ENCODE results near the gene EPHA7.

The EPHA7 gene

DNA sequence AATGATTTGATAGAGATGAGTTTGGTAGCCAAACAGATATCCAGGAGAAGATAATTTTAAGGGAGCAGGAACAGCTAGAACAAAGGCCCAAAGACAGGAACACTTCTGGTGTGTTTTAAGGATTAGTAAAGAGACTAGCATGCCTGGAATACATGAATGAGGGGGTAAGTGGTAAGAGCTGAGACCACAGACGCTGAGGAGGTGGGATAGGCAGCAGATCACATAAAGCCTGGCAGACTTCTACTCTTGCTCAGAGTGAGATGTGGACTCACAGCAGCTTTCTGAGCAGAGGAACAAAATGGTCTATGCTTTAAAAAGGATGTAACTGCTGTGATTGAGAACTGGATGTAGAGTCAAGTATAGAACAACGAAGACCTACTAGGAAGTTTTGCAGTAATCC lies 100.1 kb downstream of the EPHA7 start:
- no peak for DNase-seq

DNA sequence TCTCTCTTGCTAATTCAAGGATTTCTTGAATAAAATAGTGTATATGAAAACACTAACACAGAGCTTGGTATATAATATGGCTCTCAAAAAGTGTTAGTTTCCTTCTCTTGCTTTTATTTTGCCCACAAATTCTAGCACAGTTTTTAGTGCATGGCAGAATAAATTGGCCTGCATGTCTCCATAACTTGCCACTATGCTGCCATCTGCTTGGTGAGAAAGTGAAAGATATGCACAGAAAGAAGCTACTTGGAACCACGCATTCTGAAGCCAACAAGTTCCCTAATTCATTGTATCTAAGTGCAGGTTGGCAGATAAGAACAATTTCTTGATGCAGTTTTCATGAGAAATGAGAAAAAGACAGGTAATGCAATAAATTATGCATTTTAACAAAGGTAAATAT lies 101.2 kb downstream of the EPHA7 start:
- DNase-seq, result no peak

DNA sequence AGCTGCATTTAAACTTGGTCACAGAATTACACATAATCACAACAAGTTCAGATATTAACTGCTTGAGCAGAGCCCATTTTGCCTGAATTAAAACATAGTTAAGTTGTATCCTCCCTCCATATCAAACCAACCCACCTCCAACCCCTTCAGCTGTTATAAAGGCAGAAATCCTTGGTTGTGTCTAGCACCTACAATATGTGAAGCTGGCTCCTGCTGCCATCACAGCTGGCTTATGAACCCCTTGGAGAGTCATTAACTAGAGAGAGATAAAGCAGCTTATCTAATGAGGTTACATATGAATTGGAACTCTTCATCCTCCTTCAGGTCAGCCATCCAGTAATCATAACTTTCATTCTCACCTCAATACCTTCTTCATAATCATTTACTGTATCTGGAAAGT lies 101.8 kb downstream of the EPHA7 start:
- DNase-seq, result no peak

DNA sequence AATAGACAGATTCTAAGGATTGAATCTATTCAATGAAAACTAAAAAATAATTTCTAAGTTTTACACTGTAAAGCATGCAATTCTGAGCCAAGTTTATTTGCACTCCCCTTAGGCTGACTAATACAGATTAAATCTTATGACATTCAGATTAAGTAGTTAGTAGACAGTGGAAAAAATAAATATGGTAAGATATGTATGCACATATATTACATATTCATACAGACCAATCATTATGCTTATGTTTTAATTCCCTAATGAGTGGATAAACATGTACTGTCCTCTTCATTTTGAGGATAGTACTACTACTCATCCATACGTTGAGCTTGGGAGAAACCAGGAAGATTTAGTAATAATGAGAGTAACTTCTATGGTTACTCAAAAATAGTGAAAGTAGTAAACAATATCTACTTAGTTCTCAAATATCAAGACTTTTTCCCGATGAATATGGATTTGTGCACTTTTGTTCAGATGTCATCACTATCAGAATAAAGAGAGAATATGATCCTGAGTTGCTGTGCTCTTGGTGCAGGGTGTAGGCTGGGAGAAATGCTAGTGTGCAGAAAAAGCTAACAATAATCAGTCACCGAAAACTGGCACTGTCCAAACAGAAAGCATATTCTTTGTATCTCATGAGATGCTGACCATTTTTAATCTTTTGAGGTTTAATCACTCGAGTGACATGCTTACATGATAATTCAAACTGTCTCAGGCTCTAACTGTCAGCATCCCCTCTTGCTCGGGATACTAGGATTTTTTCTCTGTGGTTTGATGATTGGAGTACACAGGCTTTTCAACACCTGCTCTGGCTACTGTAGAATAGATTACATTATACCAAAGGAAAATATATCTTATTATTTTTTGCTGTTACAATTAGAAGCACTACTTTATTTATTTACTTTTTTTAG lies 111.6 kb downstream of the EPHA7 start:
- no peak for DNase-seq

DNA sequence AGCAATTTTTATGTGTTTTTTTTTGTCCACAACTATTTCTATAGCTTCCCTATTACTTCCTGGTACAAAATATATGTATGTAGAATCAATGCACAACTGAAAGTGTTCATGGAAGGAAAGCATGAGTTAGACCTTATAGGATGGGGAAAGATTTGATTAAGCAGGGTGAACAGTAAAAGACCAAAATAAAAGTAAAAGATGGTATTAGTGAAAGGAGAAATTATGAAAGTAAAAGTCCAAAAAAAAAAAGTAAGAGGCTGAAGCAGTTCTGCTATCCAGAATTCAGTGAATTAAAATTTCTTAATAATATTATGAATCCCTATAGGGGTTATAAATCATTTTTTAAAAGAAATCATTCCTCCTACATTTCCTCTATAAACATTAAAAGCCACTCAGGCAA lies 114.3 kb downstream of the EPHA7 start:
- DNase-seq, result no peak

DNA sequence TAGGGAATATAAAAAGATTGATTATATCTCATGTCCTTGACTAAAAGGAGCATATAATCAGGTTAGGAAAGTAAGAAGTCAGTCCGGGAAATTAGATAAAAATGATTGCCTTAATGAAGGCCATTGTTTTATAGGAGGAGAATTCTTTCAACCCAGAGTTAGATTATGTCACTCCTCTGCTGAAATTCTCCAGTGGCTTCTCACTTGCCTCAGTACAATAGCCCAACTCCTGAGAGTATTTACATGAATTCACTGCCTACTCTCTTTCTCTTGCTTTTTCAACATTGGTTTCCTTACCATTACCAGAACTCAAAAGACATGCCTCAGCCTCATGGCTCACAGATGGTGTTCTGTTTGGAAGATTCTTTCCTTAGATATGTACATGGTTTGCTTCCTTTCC lies 114.9 kb downstream of the EPHA7 start:
- no peak for DNase-seq

DNA sequence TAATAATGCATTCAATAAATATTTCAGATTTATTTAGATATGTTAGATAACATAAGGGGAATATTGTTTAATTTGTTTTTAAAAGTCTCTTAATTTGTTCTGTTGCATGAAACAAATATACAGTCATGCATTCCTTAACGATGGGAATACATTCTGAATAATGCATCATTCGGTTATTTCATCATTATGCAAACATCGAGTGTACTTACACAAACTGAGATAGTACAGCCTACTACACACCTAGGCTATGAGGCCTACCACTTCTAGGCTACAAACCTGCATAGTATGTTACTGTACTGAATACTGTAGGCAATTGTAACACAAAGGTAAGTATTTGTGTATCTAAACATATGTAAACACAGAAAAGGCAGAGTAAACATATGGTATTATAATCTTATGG lies 118.7 kb downstream of the EPHA7 start:
- no peak for DNase-seq

DNA sequence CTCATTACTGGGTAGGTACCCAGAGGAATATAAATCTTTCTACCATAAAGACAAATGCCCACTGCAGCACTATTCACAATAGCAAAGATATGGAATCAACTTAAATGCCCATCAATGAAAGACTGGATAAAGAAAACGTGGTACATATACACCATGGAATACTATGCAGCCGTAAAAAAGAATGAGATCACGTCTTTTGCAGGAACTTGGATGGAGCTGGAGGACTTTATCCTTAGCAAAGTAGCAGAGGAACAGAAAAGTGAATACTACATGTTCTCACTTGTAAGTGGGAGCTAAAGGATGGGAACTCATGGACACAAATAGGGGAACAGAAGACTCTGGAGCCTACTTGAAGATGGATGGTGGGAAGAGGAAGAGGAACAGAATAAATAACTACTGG lies 119.7 kb downstream of the EPHA7 start:
- DNase-seq, result no peak

DNA sequence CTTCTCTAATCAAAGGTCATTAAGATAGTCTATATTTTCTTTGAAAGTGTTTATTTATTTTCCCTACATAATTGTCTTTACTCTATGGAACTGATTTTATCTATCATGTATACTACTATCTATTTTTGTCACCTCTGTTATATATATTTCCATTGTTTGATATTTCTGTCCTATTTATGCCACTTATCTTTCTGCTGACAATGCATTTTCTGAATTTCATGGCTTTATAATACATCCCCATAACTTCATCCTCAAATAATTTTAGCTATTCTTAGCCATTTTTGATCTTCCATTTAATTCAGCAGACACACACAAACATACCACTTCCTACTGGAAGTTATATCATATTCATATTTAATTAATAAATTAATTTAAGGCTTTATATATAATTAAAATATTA lies 123.7 kb downstream of the EPHA7 start:
- no peak for DNase-seq

DNA sequence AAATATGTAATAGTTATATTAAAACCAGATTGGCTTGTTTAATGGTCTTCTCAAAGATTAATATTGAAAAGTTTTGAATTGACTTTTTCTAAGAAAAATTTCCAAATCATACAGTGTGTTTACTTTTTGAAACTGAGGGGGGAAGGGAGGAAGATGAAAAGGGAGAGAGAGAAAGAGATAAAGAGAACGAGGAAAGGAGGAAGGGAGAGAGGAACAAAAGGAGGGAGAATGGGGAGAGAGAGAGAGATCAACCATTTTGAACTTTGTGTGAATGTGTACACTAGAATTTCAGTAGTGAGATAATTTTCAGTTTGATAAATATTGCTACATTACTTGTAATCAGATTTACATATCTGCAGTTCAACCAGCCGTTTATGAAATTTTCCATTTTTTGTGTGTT lies 124.5 kb downstream of the EPHA7 start:
- DNase-seq, result no peak

DNA sequence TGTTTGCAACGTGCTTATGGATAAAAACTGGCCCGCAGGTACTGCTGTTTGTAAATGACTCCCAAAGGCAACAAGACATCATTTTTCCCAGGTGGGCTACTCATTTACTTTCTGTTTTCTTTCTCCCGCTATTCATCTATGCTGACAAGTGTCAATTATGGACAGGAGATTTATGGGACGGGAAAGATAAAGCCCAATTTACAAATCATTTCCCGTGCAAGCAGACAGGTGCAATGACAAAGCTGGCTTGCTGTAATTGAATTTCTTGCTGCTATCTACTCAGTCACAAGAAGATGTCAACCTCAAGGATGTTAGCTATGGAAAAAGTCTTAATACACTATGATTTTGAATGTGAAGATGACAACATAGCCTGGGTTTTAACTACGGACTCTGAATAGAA lies 125.5 kb downstream of the EPHA7 start:
- no peak for DNase-seq

DNA sequence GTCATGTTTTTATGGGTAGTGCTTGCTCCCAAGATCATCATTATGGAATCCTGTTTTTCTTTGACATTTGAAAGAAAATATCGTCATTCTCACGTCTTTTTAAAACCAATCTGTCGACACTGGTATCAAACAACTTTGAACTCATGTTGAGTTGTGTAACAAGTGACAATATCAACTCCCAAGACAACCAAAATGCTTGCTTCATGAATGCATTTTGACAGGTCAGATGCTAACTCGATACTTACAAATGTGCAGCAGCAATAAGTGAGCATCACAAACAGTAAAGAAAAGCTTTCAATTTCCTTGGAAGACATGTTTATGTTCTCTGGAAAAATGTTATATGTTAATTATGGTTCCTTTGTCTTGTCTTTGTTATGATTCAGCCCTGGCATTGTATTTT lies 125.9 kb downstream of the EPHA7 start:
- DNase-seq, result no peak

DNA sequence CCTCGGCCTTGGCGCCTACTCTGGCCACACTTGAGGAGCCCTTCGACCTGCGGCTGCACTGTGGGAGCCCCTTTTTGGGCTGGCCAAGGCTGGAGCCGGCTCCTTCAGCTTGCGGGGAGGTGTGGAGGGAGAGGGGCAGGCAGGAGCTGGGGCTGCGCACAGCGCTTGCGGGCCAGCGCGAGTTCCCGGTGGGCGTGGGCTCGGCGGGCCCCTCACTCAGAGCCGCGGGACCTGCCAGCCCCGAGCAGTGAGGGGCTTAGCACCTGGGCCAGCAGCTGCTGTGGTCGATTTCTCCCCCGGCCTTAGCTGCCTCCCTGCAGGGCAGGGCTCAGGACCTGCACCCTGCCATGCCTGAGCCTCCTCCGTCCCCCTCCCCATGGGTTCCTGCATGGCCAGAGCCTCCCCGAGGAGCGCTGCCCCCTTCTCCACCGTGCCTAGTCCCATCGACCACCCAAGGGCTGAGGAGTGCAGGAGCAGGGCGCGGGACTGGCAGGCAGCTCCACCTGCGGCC lies 136.8 kb downstream of the EPHA7 start:
- DNase-seq, result no peak

DNA sequence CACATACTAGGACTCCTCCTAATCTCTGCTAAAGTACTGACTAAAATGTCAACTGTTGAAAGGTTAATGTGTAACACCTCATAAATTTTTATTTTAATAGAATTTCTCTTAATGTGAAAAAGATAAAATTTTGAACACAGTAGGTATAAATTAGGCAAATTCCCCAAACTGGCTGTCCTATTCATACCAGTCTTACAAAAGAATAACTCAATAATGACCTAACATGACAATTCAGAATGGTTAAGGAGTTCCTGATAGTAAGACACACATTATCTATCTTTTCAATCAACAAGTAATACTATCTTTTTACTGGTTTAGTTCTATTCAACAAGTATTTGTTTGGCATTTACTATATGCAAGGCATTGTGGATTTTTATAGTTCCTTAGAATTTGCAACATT lies 141.1 kb downstream of the EPHA7 start:
- no peak for DNase-seq

DNA sequence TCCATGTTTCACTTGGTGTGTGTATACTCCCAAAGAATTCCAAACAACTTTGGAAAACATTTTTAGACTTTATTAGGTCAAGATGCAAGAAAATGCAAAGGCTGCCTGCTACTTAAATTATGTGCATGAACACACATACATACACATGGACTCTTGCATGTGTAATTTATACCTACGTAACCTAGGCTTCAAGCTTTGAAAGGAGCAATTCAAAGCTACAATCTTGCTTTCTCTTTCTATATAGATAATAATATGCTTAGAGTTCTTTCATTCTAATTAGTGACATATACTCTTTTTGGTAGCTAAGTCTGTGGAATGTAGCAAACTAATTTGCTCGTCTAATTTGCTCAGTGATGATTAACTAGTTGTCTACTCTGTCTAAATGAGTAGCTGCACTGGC lies 146.5 kb downstream of the EPHA7 start:
- no peak for DNase-seq

DNA sequence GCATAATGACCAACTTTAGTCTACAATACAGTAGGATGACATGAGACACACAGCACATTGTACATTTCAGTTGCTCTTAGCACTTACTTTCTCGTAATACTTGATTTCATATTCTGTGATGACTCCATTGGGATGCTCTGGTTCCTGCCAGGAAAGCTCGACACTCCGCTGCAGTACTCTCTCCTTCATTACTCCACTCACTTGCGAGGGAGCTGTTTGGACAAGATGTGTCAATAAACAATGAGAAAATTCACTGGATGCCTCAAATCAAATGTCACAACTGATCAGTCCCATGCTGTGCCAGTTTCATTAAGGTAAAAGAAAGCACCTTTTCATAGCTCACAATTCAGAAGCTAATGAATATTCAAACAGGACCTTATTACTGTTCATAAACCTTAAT lies 147.1 kb downstream of the EPHA7 start:
- no peak for DNase-seq

DNA sequence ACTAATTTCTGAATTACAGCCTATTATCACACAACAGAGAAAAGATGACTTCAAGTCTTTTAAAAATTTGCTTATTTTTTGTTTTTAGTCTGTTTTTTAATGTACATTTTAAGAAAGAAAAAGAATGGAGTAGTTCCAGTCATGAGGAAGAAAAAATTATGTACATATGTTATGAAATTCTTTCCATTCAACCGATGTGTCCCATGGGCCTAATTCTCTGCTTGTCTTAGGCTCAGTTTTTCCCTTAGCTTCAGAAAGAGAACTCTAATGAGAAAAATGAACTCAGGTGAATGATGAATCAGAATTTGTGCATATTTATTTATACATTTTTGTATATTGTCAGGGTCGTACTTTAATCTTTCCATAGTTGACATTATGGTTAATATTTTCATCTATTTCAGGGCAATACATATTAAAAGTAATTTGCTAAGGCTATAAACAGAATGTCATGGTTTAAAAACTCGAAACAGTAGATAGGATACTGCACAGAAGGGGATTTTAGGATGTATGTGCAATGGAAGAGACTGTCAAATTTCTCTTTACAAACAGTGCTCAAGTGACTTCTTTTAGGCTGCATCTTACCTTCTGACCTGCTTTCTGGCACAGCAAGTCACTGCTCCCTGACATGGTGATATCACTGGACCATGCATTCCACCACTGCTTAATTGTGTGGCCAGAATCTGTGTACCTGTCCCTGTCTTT lies 153.1 kb downstream of the EPHA7 start:
- DNase-seq, result no peak

DNA sequence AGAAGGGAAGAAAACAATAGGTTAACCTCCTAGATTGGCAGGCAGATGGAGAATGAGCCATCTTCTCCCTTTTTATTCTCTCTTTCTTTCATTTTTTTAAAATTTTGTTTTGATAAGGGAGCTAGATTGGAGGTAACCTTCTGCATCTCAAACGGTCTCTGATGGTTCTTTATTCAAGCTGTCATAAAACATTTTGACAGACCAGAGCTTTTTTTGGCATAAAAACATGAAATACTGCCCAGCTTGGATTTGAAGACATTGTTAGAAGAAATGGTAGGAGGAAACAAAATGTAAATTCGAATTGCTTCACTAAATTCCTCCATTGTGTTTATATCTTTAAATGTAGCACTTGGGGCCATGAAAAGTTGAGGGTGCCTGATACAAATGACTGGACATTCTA lies 158.5 kb downstream of the EPHA7 start:
- DNase-seq, result no peak

DNA sequence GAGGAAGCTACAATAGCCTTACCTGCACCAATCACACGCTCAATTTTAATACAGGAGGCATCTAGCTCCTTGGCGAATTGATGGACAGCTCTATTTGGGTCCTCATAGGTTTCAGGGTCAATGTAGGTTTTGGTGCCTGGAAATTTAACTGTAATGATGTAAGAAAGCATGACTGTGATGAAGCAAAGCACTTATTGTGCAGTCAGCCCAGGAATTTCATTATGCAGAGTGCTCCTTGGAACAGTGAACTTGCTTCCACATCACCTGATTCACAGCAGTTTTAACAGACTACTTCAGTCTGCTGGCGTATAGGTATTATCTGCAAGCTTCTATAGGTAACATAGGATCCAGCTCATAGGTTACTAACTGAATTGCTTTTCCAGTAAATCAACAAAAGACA lies 160.0 kb downstream of the EPHA7 start:
- no peak for DNase-seq

DNA sequence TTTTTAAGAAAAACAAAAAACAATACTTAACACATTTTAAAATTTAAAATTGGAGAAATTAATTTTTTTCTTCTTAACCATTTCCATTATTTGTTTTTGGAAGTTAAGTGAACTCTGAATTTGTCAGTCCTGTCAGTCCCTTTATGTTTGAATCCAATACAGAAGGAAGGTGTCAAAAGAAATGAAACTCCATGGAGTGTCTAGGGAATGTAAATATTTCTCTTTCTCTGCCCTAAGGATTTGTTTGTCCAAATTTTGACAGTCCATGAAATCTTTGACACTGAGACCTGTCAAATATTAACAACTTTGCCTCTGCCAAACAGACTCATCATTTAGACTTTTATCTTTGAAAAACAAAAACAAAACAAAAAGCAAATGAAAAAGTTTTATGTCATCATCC lies 166.4 kb downstream of the EPHA7 start:
- DNase-seq, result no peak

DNA sequence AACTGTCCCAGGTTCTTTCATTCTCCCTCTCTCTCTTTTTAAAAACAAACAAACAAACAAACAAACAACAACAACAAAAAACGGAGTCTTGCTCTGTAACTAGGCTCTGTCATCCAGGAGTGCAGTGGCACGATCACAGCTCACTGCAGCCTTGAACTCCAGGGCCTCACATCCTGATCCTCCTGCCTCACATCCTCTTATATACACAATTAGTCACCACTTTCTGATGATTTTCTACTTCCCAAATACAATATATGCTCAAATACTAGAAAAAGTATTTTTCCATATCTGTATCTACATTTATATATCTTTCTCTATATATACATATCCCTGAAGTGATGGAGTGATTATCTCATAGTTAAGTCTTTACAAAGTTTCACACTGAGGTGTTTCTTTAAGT lies 170.7 kb downstream of the EPHA7 start:
- no peak for DNase-seq

DNA sequence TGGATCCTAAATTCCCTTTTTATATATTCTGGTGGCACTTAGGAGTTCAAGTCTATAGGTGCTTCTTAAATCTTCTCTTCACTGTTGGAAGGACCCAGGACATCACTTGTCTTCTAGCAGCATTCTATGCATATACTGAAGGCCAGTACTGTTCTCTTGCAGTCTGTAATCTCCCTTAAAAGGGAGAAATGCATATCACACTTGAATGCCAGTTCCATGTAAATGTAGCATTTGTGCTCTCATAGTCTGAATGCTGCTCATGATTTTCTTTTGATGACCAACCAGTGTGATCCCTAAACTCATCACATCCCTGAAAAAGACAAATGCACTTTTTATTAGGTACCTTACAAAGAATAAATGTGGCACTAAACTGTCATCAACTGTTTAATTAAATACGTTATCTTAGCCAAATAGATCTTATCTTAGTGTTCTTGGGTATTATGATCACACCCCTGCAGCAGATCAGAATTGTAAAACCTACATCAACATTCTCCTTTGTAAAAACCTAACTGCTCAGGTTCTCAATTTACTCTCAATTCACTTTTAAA lies 176.1 kb downstream of the EPHA7 start:
- DNase-seq, result no peak

DNA sequence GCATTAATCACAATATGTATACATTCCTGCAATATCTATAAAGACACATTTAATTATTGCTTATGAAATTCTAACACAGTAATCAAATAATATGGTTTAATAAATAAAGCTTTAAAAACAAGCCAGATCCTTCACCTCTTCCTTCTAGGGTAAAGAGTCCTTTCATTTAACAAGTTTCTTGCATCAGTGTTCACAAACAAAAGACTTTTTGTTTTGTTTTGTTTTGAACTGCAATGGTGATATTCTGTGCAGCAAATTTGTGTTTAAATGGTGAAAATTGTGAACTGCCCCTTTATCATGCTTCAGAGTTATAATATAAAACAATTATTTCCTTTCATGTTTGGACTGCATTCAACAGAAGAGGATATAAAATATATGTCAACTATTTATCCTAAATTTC lies 177.3 kb downstream of the EPHA7 start:
- DNase-seq, result no peak

DNA sequence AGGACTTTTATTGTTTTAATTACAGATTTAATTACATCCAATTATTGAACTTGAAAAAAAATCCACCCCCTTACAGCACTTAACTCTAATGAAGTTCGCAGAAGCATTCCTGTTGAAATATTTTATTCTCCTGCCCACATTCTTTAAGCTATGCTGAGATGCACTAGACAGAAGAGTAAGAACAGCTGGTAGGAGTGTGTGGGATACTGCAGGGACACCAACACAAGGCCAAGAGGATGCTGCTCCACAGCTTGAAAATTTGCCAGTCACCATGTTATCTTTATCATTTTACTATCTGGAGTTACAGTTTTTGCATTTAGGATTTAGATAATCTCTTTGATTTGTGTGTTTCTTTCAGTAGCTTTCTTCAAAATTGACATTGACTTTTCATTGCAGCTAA lies 180.7 kb downstream of the EPHA7 start:
- DNase-seq, result no peak

Data from activated CD4-positive, alpha-beta T cell treated with anti-CD3 and anti-CD28 coated beads, Interleukin-10, Interleukin-2, amounts not matched to agents 100 ng/mL and 50 ng/mL, durations not matched to agents 16 hours and 8 hours (primary cell).